ELR (cell line): ENCODE results near the gene TRERF1.

Source experiments
- DNase-seq: peaks from one replicate; pipeline ENCODE4 v3.0.0-alpha.2; 2015; ENCODE audit warnings: low read depth

Gene TRERF1

DNA sequence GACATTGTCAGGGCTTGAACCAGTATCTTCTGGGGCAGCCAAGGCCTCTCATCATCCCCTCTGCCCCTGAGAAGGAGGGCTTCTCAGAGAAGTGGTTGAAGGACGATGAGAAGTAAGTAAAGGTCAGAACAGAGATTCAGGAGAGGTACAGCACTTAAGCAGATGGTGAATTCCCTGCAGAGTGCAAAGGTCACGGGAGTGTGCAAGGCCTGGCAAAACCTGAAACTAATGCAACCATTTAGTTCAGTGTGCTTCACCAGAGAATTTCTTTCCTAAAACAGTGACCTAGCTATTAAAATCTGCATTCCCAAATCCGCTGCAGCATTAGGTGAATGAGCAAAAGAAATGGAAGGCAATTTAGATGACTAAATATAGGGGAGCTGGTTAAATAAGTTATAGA is 58.4 kb downstream of the TRERF1 start:
- no peak for DNase-seq

DNA sequence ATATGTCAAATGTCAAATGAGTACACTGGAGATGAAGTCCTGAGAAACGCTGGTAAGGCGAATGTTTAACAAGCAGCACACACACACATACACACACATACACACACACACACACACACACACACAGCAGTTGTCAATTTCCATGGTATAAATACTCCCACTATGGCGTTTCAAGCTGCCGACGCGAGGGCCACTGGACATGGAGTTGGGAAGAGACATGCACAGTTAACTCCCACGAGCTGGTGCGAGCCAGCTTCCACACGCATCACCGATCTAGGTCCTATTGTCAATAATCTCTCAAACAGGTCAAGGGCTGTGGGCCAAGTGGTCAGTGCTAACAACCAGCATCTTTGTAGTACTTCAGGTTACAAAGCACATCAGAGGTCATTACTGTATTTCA is 58.9 kb downstream of the TRERF1 start:
- DNase-seq = no peak

DNA sequence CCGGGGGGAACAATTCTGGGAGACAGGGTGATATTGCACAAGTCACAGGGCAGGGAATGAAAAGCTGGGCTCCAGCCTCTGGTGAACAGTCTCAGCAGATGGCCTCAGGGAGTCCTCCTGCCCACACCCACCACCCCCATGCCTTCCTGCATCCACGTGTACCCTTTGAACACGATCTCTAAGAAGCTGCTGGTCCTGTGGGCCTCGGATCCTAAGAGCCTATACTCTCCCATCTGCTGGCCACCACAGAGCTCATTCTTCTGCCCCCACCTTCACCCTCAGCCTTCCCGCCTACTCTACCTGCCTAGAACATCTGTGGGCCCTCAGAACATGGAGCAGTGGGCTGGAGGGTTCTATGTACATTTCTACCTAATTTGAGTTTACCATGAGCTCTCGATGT is 60.3 kb downstream of the TRERF1 start:
- DNase-seq = no peak

DNA sequence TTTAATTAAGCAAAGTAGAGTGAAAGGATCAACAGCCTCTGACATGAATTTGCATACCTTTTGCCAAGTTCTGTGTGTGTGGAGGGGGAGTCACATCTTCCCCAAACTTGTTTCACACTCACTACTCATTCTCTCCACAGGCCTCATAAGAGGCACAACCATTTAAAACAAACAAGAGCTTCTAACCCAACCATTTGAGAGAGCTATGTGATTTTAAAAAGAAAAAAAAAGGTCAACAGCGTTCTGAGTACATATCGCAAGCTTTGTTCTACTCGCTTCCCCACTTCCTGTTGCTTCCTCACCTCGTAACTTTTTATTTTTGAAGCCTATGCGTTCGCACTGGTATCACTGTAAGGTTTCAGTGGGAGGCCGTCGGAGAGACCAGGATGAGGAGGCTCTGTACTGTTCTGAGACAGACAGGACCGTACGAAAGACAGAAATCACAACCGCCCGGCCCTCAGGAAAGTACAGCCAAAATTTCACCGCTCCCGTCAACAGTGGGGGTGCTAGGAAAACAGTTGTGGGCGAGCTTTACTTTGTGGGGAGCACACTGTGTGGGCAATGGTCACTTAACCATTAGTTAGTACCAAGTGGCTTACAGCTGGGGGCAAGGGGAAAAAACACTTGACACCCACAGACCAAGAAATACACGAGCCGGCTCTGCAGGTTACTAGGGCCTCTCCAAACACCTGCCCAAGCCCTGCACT is 61.3 kb downstream of the TRERF1 start:
- DNase-seq = no peak

DNA sequence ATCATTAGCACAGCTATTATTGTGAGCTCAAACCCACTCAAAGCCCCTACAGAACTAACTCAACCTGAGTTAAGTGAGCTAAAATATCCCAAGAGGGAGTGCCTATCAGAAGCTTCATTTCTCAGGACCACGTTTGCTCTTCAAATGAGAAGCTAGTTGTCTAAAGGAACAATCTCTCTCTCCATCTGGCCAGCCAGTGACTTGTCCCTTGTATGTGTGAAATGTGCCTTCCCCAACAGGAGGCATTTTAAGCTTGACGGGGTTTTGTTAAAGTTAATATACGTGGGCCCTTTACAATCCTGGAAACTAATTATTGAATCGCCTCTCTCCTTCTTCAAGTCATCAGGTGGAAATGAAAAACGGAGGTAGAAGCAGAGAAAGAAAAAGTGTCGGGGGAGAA is 62.0 kb downstream of the TRERF1 start:
- no peak for DNase-seq

DNA sequence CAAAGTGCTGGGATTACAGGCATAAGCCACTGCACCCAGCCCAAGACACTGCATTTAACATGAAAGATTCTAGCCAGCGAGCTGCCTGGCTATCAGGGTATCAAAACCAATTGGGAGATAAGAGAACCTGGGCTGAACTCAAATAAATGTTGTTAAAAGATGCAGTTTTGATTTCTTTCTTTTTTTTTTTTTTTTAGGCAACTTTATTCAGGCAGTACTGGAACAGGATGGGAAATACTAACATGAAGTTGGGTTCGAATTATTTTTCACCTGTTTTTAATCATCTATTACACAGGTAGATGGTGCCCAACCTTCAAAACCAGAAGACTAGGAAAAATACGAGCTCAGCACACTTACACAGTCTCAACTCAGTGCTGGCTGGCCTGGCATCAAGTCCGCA is 63.7 kb downstream of the TRERF1 start:
- no peak for DNase-seq

DNA sequence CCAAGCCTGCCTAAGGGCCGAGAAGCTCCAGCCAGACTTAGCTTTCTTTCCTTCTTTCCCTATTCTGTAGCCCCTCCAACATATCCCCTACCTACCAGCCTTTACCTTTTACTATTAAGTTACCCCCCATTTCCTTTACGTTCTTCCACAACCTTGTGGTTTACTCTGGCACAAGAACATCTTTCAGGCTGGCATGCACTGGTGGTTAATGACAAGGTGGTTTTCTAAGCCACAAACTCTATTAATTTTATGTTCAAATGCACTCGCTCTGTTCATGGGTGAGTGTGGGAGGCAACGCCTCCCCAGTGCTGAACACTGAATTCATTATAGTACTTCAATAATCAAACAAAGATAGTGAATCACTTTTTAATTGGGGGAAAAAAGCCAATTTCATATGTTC is 64.4 kb downstream of the TRERF1 start:
- DNase-seq = no peak

DNA sequence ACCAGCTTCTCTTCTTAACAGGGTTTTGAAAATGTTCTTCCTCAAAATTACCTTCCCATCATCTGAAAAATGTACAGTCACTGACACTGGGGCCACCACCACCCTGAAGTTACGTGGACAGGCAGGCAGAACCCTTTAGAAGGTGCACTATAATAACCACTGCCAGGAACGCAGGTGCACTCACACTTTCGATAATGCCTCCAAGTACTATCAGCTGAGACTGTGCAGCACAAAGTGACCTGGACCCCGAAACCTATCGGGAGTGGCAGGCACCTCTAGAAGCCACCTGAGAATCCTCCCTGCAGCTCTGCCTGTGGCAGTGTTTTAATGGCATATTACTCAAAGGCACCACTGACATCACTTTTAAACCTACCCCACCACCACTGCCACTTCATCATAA is 66.4 kb downstream of the TRERF1 start:
- no peak for DNase-seq

DNA sequence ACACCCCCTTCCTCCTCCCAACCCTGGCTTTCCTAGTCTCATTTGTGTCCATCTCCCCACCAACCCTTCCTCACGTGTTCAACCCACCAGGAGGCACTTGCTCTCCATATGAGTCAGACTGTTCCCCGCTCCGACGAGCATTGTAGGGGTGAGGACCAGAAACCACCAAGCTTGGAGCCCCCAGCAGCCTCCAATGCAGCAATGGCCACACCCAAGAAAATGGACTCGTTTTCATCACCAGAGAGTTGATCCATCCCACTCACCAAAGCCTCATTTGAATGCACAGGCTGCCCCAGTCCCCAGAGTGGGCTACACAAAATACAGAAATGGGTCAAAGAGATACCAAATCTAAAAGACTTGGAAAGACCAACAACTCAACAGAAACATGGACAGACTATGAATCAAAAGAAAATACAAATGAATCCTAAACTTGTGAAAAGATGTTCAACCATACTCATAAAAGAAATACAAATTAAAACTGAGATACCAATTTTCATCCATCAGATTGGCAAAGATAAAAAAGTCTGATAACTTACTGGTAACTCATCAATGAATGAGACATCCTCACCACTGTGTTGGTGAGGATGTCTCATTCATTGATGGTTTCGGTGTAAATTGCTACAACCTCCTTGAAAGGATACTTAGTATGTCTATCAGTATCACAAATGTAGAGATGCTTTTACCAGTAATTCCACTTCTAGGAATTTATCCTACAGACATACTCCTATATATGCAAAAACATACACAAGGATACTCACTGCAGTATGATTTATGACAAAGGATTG is 68.1 kb downstream of the TRERF1 start:
- DNase-seq = no peak

DNA sequence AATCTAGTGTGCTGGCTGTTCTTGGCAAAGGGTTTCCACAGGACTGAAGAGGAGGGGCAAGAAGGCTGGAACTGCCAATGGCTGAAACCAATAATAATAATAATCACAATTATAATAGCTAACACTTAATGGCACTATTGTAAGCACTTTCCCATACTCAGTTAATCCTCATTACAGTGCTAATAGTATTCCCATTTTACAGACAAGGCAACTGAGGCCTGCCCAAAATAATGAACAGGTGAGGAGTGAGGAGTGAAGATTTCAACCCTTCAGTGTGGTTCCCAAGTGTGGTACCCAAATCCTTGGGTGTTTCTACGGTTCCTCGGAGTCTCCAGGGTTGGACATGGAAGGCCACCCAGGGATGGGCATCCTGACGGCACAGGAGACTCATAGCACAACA is 69.9 kb downstream of the TRERF1 start:
- no peak for DNase-seq

DNA sequence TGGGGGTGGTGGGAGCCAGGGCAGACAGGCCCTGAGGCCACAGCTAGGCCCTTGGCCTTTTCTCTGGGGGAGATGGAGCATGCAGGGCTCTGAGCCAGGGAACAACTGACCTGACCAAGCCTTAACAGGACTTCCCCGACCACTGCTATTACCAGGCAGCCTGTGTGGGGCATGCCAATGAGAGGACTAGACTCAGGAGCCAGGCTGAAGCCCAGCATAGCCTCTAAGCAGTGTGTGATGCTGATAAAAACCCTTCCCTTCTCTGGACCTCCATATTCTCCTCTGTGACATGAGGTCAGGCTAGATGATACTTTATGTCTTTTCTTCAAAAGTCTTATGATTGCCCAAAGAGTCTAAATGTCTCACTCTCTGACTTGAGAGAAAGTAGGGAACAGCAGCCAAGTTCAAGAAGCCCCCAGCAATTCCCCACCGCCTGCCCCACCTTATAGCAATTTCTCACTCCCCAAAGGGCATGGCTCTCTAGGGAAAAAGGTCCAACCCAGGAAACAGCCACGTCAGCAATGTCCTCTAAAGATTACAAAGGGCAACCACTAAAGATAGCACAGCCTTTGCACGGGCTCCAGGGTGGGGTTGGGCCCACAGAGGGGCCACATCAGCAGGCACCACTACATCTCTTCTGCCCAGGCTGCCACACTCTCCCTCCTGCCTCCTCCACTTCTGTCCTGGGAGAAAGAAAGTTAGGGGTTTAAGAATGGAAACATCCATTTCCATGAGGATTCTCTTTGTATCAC is 71.3 kb downstream of the TRERF1 start:
- DNase-seq = no peak

DNA sequence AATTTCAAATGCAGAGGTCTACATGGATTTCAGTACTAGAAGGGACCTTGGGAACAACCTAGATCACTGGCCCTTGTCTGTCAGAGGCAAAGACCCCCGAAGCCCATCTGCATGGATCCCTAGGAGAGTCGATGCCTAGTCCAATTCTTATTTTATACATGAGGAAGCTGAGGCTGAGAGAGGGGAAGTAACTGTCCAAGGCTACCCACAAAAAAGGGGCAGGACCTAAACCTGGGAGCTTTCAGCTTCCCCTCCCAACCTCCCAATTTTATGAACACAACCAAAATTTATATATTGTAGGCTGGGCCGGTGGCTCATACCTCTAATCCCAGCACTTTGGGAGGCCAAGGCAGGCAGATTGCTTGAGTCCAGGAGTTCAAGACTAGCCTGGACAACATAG is 73.2 kb downstream of the TRERF1 start:
- DNase-seq = no peak

DNA sequence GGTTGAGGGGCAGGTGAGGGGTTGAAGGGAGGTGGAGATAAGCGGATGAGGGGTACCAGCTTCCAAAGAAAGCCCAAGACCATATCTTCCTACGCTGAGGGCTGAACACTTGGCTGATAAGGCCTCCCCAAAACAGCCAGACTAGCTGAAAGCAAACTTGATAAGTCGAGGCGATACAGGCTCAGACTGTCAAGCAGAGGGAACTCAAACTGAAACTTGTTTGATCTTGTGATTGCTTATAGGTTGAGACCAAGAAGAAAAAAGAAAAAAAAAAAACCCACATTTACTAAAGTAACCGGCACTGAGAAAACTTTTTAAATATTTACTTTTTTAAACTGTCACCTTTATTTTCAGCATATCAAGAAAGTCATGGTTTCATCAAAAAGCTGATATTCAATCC is 73.6 kb downstream of the TRERF1 start:
- DNase-seq = no peak

DNA sequence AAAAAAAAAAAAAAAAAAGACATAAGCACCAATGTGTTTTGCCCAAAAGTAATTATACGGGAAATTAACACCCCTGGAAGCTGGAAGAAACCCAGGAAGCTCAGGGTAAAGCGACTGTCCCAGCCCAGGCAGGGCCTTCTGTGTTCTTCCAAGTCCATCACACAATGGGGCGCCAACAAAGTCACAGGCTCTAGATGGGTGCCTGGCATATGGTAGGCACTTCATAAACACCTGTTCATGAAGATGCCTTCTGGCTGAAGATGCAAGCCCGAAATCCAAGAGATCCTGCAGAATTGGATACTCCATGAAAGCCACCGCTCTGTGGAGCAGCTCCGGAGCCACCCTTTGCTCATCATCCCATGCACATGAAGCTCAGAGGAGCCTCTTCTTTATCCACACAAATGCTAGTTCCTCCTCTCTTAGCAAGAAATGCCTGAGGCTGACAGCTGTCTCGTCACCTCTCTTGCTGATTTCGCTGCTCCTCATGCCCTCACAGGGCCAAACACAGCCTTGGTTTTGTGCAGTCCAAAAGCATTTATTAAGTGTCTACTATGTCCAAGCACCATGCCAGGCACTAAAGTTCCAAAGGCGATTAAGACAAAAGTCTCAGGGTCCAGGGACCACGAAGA is 76.6 kb downstream of the TRERF1 start:
- no peak for DNase-seq

DNA sequence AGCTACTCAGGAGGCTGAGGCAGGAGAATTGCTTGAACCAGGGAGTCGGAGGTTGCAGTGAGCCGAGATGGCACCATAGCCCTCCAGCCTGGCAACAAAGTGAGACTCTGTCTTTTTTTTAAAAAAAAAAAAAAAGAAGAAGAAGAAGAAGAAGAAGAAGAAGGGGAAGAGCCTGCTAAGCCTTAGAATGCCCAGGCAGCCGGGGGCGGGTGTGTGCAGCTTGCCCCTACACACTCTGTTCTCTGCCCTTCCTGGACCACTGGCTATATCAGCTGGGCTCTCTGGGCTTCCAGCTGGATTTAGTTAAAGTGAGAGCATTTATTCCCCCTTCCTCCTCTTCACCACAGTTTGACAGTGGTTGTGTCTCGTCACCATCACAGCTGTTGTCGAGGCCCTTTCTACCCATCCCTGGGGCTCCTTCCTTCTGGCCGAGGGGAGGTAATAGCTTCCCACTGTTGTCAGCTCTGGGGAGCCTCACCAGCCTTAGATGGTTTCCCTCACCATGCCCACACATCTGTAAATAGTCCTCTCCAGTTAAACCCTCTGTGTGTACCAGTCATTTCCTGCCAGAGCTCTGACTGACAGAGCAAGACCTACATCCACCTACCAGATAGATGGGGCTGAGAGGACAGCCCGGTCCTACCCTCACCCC is 77.6 kb downstream of the TRERF1 start:
- no peak for DNase-seq

DNA sequence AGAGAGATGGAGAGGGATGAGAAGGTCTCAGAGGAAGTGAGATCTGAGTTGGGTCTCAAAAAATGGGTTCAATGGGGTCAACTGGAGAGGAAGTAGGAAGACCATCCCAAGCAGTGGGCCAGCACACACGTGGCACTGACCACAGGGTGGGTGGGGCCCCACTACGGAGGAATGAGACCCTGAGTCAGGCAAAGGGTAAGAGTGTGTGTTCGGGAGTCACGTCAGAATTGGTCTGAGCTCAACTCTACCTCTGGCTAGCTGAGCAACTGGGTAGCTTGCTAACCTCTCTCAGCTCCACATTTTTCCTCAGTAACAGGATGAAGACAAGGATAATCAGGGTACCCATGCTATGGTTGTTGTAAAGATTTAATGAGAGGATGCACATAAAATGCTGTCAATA is 79.0 kb downstream of the TRERF1 start:
- no peak for DNase-seq

DNA sequence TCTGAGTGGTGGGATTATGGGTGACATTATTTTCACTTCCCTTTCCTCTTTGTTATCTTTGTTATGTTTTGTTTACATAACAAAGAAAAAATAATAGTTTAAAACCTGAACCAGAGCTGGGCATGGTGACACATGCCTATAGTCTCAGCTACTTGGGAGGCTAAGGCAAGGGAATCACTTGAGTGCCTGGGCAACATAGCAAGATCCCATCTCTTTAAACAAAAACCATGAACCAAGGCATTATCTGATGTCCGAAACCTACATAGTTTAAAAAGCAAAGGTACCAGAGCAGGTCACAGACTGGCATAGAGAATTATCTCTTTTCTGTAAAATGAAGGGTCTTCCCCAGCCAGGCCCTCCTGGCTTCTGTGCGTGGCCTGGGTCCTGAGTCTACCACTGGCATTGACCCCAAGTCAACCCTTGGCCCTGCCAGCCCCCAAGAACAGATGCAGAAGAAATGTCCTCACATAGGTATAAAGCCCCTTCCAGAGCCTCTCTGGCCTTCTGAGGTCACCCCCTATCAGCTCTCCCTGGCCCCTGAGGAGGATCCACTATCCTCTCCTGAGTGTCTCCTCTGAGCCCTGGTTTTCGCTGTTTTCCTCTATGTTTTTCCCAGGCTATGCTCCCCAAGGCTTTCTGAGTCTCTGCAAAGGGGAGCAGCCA is 81.3 kb downstream of the TRERF1 start:
- no peak for DNase-seq

DNA sequence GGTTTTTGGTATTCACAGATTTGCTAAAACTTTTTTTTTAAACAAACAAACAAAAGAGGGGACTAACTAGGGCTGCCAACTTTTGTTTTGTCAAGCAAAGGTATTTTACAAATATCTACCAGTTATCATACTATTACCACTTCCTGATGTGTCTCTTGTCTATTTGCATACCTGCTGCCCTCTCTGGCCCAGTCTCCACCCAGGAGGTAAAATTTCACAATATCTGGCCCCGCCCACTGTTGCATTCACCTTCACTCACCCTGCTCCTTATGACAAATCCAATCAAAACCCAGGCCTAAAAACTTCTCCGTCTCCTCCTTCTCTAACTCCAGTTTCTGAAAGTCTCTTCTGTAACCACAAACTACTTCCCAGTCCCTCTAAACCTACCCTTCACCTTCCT is 82.2 kb downstream of the TRERF1 start:
- DNase-seq = no peak

DNA sequence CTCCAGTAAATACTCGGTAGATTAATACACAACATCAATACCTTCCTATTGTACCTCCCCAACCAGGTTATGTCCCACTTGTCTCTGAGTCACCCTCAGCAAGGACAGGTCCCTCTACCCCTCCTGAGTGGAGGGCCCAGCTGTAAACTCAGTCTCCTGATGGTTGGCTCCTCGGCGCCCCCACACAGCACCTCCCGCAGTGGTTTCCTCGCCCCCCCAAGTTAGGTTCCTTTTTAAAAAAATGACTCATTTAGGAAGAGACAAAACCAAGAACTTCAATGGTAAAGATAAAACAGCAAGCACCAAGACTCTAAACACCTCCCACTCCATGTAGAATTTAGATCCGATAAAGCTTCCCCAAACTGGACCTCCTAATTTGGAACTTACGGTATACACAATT is 83.5 kb downstream of the TRERF1 start:
- no peak for DNase-seq

DNA sequence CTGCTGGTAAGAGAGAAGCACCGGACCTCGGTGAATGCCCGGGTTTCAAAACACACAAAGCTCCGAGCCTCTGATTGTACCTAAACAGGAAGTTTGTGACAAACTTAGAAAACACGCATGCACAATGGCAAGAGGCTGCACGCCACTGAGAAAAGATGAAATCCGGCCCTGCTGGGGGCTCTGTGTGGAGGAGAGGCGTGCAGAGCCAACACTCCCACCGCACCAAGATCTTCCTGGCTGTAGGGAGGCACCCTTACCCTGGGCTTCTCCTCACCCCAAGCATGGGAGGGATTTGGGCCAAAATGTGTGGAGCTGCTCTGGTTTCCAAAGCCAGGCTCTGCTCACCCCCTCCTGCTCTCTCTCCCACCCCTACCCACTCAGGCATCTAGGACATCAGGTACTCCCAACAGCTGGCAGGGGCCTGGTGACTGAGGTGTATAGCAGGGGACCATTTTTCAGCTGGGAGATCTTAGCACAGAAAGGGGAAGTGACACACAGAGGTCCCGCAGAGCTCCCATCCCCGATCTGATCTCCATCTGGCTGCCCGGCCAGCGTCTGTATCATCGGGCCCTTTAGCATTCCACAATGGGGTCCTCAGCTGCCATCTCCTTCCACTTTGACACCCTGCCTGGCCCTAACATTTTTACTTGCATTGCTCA is 84.2 kb downstream of the TRERF1 start:
- no peak for DNase-seq

DNA sequence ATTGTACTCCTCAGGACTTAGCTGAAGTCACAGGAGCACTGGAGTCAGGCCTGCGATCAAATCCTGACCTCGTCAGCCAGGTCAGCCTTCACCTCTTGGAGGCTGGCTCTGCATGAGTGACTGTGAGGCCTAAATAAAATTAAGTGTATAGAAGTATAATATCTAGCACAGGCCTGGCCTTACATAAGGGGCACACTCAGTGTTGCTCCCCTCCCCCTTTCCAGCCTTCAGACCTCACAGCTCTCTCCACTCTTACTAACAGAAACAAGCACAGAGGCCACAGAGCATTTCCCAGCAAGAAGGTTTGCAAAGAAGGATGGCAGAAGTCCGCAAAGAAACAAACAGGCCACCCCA is 84.8 kb downstream of the TRERF1 start:
- DNase-seq = no peak
